ENCODE results near the gene RTEL1. TPM values are rescaled to one million over a fixed set of nuclear protein-coding genes. Genes with fewer than 3 reads are reported as not detected.

The RTEL1 gene
- total RNA-seq, 1 donor from 2014 or later = 16.6 TPM

DNA sequence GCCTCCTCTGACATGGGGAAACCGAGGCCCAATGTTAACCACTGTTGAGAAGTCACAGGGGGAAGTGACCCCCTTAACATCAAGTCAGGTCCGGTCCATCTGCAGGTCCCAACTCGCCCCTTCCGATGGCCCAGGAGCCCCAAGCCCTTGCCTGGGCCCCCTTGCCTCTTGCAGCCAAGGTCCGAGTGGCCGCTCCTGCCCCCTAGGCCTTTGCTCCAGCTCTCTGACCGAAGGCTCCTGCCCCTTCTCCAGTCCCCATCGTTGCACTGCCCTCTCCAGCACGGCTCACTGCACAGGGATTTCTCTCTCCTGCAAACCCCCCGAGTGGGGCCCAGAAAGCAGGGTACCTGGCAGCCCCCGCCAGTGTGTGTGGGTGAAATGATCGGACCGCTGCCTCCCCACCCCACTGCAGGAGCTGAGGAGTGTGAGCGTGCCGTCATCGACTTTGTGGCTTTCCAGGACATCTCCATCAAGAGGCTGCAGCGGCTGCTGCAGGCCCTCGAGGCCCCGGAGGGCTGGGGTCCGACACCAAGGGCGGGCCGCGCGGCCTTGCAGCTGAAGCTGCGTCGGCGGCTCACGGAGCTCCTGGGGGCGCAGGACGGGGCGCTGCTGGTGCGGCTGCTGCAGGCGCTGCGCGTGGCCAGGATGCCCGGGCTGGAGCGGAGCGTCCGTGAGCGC is 39.9 kb downstream of the RTEL1 start:
- DNase-seq (ENCODE audit: low read depth) = no peak

DNA sequence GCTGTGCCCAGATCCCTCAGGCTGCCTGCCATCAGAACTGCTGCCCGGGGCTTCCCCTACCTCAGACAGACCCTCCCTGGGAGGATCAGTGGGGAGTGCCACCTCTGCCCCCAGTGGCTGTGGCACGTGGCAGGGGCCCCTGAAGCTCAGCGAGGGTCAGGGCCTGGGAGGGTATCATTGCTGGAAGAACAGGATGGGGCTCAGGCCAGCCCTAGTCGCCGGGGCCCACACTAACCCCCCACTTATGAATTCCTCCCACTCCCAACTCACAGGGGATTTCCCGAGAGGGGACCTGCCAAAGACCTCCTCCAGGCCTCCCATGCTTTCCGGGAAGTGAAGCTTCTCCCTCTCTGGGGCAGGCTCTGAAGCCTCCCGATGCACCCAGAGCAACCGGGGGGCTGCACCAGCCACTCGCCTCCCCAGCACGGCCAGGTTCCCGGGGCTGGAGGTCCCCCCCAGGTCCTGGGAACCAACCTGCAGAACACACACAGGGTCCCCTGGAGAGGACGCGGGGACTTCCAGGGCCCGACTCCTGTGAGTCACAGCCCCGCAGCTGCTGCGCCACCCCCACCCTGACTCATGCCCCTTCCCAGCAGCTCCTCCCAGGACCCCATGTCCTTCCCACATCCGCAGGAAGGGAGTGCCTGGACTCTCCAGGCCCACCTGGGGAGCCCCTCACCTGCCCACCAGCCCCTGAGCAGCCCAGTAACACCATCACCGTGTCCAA is 40.8 kb downstream of the RTEL1 start:
- DNase-seq (ENCODE audit: low read depth) = peak; percentile 91

DNA sequence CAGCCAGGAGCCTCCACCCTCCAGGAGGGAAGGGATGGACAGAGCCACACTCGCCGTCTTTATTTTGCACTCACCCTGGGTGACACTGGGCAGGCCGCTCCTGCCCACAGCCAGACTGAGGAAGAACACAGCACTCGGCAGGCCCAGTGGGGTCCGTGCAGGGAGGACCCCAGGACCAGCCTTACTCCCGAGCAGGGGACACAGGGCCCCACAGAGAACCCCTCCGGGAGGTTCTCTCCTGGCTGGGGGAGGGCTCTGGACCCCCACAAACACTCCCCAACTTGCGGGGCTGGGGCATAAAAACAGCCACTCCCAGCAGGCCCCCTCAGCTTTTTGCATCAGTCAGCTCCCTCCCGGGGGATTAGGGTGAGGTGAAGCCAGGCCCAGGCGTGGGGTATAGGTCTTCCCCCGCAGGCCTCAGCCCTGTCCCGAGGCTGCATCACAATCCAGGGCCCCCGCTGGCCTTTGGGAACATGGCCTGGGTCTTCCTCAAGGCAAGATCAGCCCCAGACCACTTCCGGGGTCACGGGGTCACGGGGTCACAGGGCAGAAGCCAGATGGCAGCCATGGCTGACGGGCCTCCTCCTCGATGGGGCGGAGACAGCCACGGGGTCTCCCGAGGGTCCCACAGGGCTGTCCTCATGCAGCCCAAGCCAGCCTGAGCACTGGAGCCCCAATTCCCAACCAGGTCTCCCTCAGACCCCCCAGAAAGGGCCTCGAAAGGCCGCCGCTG is 41.5 kb downstream of the RTEL1 start:
- DNase-seq (ENCODE audit: low read depth) = no peak

DNA sequence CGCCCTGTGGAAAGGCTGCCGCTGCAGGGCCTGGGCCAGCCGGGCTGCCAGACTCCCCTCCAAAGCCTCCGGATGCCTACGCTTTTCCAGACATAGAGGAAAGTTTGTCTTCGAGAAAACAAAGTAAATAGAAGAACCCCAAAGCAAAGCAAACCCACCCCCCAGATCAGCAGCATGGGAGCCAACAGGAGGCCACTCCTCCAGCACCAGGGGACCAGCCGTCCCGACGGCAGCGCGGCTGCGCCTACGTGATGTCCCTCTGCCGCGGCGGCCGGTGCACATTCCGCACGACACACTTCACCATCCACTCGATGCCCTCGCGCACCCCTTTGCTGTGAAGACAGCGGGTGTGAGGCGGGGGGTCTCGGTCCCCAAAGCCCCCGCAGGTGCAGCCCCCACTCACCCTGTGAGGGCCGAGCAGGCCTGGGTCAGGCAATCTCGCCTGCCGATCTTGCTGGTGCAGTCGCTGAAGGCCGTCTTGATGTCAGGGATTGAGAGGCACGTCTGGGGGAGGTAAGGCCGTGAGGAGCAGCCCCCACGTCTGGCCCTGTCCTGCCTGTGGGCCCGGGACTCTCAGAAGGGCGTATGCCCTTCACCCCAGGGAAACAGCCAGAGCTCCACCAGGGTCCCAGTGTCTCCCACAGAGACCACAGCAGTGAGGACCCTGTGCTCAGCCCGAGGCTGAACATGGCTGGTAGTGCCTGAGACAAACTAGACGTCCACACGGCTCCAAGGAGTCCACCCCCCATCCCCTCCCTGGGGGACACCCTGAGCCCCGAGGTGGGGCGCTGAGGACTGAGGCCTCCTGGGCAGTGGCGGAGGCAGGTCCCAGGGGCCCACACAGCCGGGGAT is 42.3 kb downstream of the RTEL1 start:
- no peak for DNase-seq (ENCODE audit: low read depth)

DNA sequence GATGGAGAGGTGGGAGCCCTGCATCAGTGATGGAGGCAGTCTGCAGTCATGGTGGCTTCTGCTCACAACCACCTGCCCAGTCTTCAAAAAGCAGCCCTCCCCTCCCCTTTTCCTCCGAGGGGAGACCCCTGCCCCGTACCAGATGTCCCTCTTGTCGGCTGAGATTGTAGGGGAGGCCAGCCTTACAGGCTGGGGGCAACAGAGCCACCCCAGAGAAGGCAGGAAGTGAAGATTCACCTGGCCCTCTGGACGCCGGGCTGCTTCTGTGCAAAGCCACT is 42.9 kb downstream of the RTEL1 start:
- no peak for DNase-seq (ENCODE audit: low read depth)

DNA sequence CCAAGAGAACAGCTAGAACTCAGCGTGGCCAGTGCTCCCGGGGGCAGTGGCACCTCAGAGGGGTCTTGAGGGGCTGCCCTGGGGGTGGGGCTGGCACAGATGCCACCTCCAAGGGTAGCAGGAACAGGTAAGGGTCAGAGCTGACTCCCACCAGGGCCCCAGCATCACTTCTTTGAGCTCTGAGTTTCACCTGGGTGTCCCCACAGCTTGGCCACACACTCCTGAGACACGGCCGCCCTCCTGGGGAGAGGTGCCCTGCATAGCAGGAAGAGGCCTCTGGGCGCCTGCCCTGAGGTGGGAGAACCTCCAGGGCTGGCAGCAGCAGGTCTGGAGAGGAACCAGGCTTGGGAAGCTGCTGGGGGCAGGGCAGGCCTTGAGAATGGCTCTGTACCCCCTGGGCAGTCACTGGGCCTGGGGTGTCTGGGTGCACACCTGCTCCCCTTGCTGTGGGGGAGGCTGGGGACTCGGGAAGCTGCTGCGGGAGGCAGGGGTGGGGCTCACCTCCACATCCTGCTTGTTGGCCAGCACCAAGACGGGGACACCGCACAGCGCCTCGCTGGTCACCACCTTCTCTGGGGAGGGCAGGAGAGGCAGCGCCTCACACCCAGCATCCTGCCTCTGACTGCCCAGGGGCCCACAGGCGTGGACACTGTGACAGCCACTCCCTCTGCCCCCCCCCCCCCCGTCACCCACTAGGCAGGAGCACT is 43.4 kb downstream of the RTEL1 start:
- DNase-seq (ENCODE audit: low read depth) = no peak

DNA sequence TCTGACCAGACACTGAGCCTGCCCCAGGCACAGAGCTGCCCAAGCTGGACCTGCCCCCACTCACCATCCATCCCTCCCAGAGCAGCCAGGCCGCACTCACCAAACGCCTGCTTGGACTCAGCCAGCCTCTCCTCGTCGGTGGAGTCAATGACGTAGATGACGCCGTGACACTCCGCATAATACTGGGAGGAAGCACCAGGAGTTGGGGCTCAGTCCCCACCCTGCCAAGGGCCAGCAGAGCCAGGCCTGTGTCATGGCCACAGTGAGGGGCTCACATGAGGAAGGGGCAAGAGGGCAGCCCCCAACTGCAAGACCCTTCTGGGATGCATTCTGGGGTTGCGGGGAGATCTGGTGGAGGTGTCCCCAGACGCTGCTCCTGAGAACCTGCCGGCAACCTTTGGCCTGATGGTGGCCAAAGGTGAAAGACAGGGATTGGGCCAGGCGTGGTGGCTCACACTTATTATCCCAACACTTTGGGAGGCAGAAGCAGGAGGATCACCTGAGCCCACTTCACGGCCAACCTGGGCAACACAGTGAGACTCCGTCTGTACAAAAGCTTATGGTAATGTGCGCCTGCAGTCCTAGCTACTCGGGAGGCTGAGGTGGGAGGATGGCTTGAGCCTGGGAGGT is 44.0 kb downstream of the RTEL1 start:
- no peak for DNase-seq (ENCODE audit: low read depth)

DNA sequence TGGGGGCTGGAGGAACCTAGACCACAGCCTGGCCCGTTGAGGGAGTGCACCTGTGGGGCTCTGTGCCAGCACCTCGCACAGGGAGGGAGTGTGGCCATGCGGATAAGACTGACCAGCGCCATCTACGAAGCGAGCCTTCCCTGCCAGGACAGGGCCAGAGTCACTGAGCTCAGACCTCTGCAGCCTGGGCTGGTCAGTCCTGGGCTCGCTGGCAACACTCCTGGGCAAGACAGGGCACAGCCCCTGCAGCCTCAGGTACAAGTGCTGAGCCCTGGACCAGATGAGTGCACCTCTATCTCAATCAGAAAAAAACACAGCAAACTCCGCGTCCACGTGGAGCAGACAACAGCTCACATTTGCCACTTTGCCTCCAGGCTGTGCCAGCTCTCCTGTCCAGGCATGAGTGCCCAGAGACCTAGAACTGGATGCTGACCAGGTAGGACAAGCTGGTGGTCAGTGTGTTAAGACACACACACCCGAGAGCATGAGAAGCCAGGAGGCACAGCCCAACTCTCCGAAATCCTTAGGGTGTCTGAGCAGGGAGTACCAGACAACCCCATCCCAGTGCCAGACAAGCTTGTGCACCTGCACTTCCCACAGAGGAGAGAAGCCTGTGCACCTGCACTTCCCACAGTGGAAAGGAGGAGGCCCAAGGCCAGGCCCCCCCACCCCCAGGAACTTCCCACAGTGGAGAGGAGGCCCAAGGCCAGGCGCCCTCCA is 44.8 kb downstream of the RTEL1 start:
- no peak for DNase-seq (ENCODE audit: low read depth)

DNA sequence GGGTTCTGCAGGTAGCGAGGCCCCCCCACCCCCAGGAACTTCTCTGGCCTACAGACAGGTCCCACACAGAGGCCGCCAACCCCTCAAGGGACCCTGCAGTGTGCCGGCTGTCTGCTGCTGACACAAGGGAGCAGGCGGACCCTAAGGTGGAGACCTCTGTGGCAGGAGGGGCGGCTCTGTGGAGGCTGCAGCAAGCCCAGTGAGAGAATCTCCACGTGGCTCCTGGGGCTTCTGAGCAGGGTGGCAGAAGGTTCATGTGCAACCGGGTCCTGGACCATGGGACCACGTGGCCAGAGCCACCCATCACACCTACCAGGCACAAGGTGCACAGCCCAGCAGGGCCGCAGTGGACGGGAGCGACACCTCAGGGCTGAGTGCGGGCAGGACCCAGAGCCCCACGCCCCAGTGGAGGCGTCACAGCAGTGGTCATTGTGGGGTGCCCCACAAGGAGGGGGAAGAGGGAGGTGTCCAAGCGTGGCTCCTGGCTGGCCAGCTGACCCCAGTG is 45.4 kb downstream of the RTEL1 start:
- no peak for DNase-seq (ENCODE audit: low read depth)

DNA sequence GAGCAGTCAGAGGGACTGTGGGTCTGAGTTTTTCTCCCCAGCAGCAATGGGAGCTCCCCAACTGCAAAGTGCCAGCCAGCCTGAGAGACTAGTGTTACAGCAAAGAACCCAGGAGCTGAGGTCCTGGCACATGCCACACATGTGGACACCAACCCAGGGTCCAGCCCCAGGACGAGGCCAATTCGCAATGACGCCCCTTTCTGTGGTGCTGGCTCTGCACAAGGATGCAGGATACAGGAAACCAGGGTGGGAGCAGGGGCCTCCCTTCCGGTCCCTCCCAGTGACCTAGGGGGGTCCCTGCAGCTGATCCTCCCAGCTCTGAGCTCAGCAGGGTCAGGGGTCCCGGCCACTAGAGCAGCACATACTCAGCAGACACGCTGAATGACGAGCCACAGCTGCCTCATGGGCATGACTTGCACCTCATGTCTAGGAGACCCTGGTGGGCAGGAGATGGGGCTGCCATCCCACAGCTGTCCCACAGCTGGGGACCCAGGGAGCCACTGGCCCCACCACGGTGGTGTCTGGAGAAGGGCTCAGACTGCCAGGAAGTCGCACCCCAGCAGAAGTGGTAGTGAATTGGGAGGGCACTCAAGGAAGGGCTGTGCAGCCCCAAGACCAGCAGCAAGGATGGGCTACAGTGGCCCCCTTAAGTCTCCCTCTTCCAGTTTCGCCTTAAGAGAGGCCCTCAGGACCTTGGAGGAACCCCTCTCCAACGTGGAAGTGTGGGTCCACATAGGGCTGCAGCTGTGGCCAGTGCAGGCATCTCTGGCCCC is 46.0 kb downstream of the RTEL1 start:
- no peak for DNase-seq (ENCODE audit: low read depth)

DNA sequence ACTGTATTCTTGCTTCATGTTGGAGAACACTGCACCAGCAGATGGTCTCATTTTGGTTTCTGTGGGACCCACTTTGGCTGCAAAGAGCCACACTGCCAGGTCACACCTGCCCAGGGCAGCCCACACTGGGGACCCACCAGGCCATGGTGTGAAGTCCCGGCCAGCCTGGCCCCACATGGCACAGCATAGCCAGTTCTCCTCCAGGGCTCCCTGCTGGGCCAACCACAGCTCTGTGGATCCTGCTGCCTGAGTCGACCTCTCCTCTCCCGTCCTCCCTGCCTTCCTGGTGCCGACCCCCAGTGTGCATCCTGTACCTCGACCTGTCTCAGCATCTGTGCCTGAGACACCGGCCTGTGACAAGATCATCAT is 46.6 kb downstream of the RTEL1 start:
- DNase-seq (ENCODE audit: low read depth) = no peak

DNA sequence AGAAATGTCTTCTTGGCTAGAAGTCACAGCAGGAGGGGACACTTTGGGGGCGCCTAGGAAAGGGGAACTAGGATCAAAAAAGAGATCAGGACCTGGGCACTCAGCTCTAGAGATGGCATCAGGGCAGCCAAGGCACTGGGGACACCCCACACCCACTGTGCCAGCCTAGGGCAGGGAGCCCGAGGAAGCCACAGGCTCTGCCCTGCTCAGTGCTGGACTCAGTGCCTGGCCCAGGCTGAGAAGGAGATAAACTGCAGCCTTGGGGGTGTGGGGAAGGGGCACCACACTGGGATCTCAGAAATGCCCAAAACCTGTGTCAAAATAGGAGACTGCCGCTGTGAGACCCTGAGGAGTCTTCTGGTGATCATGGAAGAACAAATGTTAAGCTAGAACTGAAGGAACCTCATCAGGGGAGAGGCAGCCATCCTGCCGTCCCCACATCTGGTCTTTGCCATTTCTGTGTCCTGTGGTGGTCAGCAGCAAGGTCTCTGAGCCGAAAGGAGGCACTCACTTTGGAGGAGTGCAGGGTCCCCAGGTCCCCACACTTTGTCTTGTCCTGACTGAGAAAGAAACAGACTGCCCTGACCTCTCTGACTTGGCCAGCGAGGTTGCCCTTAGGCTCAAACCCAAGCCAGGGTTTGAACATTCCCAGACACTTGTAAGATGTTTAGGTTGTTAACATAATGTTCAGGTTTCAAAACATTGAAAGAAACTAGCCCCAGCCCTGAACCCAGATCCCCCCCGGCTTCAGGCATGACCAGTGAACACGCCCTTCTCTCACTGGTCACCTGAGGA is 47.3 kb downstream of the RTEL1 start:
- no peak for DNase-seq (ENCODE audit: low read depth)

DNA sequence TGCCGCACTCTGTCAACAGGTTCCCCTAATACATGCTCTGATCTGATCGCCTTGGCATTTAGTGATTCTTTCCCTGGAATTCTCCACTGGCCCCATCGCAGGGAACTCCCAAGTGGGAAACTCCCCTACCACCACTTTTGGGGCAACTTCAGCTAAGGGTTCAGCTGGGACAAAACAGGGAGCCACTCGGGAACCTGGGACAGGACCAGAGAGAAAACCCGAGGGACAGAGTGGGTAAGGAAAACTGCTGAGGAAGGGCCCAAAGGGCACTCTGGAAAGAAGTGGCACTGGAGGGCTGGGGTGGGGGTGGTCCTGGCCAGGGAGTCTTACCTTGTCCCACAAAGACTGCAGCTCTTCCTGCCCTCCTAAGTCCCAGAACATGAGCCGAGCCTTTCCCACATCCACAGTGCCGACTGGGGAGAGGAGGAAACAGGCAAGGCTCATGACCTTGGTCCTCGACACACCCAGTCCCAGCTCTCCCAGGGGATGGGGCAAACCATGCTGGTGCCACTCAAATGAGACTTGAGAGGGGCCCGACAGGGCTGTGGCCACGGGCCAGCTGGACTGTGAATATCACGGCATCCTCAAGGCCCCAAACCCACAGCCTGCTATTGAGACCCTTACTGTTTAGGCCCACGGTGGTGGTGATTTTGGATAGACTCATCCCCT is 48.0 kb downstream of the RTEL1 start:
- DNase-seq (ENCODE audit: low read depth) = no peak

DNA sequence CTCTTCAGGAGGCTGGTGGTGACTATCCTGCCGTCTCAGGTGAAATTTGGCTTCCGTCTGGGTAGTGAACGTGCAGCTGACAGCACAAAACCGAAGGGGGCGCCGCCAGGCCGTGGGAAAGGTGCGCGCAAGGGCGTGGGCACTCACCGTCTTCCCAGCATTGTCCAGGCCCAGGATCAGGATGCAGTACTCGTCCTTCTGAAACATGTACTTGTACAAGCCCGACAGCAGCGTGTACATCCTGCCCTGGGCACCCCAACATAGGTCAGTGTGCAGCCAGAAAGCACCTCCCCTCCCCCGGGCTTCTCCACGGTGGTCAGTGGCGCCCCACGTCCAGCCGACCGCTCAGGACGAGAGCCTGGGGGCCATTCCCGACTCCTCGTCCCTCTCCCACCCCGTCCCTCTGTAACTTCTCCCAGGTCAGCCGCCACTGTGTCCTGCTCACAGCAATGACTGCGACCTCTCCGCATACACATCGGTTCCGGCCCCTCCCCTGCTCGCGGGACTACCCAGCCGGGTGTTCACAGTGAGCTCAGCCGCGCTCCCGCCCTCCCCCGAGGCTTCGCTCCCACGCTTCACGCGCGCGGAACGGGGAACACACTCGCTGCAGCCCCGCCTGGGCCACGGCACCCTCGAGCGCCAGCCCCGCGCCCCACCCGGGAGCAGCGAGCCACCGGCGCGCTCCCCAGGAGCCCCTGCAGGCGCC is 48.9 kb downstream of the RTEL1 start:
- no peak for DNase-seq (ENCODE audit: low read depth)

DNA sequence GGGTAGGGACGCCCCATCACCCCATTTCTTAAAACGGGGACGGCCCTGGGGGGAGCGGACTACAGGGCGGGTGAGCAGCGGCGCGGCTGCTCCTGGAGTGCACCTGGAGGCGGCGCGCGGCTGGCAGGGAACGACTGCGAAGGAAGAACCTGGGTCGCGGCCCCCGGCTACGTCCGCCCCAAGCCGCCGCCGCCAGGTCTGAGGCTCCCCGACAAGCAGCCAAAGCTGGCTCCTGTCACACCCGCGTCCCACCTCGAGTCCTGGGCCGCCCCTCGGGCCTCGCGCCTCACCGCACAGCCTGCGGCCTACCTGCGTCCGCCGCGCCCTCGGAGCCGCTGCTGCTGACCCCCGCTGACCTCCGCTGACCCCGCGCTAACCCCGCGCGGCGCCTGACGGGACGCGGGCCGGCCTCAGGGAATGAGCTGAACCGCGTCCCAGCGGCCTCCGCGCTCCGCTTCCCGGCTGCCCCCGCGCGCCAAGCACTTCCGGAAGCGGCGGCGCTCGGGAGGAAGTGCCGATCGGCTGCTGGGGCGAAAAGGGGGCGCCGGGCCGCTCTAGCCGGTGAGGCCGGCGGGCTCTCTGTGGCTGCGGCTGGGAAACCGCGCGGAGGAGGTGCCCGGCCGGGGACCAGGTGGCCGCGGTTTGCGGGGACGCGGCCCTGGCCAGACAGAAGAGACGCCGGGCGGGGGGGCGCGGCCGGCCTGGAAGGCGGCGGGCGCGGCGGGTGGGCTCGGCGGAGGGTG is 49.6 kb downstream of the RTEL1 start, which contains the start of the genes ARFRP1 and ZGPAT:
Gene ARFRP1, minus strand, starts transcription at position 419 of the 743 bp plus-strand sequence. CDS start 885 bp downstream, outside the sequence.
Gene ZGPAT, plus strand, starts transcription at position 482 of the 743 bp plus-strand sequence. CDS start 542 bp downstream, outside the sequence.
- peak; percentile 88 for DNase-seq (ENCODE audit: low read depth)

Measured in myocyte (in vitro differentiated cells).